ENCODE measurements around the gene MISP3.
A peak's percentile ranks its signal among the peaks of the same experiment; 100 is the strongest.

MISP3 gene

DNA sequence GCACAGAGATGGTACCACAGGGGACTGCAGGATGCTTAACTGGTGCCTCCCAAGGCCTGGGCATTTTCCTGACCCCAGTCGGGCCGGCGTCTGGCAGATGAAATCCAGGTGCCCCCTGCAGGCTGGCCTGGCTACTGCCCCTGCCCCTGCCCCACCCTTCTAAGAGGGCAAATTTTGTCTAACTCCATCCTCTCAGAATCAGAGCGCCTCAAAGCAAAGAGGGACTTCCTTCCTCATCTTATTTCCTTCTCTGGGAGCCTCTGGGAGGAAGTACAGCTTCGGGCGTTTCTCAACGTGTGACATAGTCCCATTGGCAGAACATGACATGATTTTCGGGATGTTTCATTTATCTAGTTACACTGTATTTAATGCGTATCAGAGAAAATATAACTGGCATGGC is 42.3 kb downstream of the MISP3 start:
- peaks cover 38% of the 10 kb centered on the region for H3K4me1 ChIP-seq (ENCODE audit: control insufficient read depth, insufficient read depth, low read length)
- no peak overlapping the region for H3K4me3 ChIP-seq (ENCODE audit: insufficient read depth, low read depth, low read length)
- H3K9me3 ChIP-seq (ENCODE audit: control insufficient read depth, low read length) = no peaks in the 10 kb centered on the region
- 56 to 68% methylated on average over 7 to 9 of the region's 9 CpGs for WGBS, 2 experiments
- no peaks in the 10 kb centered on the region for H3K27me3 ChIP-seq (ENCODE audit: control insufficient read depth, insufficient read depth, low read length, poor library complexity, severe bottlenecking)
- no peak overlapping the region for H3K27ac ChIP-seq (ENCODE audit: insufficient read depth, low read depth, low read length, poor library complexity, severe bottlenecking)
- no peaks in the 10 kb centered on the region for H3K36me3 ChIP-seq (ENCODE audit: control insufficient read depth, insufficient read depth, low read length)

DNA sequence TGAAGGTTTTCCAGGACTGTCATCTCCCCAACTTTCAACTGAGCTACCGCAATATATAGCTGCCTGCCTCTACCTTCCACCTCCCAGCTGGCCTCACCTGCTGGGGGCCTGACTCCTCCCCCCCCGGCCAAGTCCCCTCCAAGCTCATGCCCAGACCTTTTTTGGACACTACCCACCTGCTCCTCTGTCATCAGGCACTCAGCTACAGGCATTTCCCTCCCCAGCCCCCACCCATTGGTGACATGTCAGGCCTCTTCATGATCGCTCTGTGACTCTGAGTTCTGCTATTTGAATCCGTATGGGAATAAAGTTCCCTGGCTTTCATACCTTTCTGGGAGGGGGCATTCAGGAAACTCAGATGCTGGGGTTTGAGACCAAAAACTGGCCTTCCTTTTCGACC is 43.2 kb downstream of the MISP3 start:
- Histone ChIP-seq H3K27ac (ENCODE audit: insufficient read depth, low read depth, low read length, poor library complexity, severe bottlenecking) (no peak overlapping the region), H3K36me3 (ENCODE audit: control insufficient read depth, insufficient read depth, low read length) (peaks cover 3% of the 10 kb centered on the region), H3K4me1 (ENCODE audit: control insufficient read depth, insufficient read depth, low read length) (peaks cover 38% of the 10 kb centered on the region), H3K4me3 (ENCODE audit: insufficient read depth, low read depth, low read length) (no peak overlapping the region), H3K9me3 (ENCODE audit: control insufficient read depth, low read length) (no peaks in the 10 kb centered on the region), H3K27me3 (ENCODE audit: control insufficient read depth, insufficient read depth, low read length, poor library complexity, severe bottlenecking) (no peaks in the 10 kb centered on the region)
- 88 to 91% methylated on average over 5 of the region's 5 CpGs for WGBS, 2 experiments

DNA sequence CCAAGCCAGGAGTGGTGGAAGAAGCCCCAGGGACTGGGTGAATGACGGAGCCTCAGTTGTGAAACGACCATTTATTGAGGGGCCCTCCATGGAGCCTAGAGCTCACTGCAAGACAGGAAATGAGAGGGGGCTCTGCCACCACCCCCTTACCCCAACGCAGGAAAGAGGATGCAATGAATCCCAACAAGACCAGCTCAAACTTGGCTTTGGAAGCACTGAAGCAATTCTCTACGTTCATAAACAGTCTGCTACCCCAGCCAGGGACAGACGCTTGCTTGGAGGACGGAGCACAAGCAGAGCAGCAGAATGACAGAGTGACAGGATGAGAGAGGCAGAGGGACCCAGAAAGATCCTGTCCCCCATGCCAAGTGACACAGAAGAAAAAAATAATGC is 43.9 kb downstream of the MISP3 start:
- Histone ChIP-seq H3K27ac (ENCODE audit: insufficient read depth, low read depth, low read length, poor library complexity, severe bottlenecking) (no peak overlapping the region), H3K4me3 (ENCODE audit: insufficient read depth, low read depth, low read length) (peak overlapping the region; percentile 81), H3K9me3 (ENCODE audit: control insufficient read depth, low read length) (no peaks in the 10 kb centered on the region), H3K36me3 (ENCODE audit: control insufficient read depth, insufficient read depth, low read length) (peaks cover 6% of the 10 kb centered on the region), H3K27me3 (ENCODE audit: control insufficient read depth, insufficient read depth, low read length, poor library complexity, severe bottlenecking) (no peaks in the 10 kb centered on the region), H3K4me1 (ENCODE audit: control insufficient read depth, insufficient read depth, low read length) (peaks cover 38% of the 10 kb centered on the region)
- WGBS, 2 experiments = 44 to 49% methylated on average over 6 of the region's 6 CpGs

DNA sequence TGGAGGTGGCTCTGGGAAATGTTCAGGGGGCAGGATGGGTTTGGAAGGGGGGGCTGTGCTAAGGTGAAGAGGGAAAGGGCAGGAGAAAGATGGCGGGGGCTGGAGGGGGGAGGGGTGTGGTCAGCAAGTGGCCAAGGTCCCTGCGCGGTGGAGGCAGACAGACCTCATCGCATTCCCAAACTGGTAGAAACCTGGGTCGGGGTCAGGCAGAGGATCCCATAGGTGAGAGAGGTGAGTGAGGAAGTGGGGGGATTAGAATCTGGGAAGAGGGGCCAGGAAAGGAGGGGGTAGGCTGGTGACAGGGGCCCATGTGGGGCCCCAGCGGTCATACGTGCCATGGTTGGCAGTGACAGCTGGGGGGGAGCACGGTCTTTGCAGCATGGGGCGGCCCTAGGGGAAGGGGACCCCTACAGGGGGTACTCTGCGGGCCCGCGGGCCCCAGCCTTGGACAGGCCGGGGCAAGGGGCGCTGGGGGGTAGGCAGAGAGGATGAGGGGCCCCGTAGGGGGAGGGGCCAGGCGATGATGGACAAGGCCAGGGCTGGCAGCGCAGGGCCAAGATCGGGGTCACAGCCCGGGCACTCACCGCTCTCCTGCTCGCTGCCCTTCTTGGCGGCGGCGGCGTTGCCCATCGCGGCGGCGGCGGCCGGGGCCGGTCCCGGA is 44.5 kb downstream of the MISP3 start:
- H3K36me3 ChIP-seq (ENCODE audit: control insufficient read depth, insufficient read depth, low read length) = peaks cover 8% of the 10 kb centered on the region
- H3K4me1 ChIP-seq (ENCODE audit: control insufficient read depth, insufficient read depth, low read length) = peaks cover 38% of the 10 kb centered on the region
- no peak overlapping the region for H3K27ac ChIP-seq (ENCODE audit: insufficient read depth, low read depth, low read length, poor library complexity, severe bottlenecking)
- peak overlapping the region; percentile 81 for H3K4me3 ChIP-seq (ENCODE audit: insufficient read depth, low read depth, low read length)
- H3K9me3 ChIP-seq (ENCODE audit: control insufficient read depth, low read length) = no peaks in the 10 kb centered on the region
- H3K27me3 ChIP-seq (ENCODE audit: control insufficient read depth, insufficient read depth, low read length, poor library complexity, severe bottlenecking) = no peaks in the 10 kb centered on the region
- 2% methylated on average over 33 of the region's 33 CpGs for WGBS, 2 experiments

DNA sequence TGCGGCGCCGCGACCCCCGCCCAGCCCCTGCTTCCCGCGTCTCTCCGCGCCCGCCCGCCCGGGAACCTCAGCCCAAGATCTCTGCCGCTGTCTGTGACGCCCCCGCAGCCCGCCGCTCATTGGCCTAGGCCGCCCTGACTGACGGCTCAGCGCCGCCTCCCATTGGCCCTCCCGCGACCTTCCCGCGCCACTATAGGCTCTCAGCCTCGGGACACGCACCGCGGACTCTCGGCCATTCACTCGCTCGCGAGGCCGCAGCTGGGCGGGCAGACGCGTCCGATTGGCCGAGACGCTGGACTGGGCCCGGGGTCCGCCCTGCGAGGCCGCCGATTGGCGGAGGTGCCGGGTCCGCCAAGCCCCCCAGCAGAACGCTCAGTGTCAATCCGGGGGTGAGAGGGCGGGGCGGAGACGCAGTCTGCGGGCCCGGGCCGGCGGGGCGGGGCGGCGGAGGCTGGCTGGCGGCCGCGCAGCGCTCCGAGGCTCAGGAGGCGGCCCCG is 45.1 kb downstream of the MISP3 start, which contains the start of gene PRKACA:
Gene PRKACA (minus strand): TSS at position 95 of the 497 bp plus-strand sequence. CDS start 215 bp downstream, outside the sequence.
- no peaks in the 10 kb centered on the region for H3K27me3 ChIP-seq (ENCODE audit: control insufficient read depth, insufficient read depth, low read length, poor library complexity, severe bottlenecking)
- H3K9me3 ChIP-seq (ENCODE audit: control insufficient read depth, low read length) = no peaks in the 10 kb centered on the region
- peaks cover 10% of the 10 kb centered on the region for H3K36me3 ChIP-seq (ENCODE audit: control insufficient read depth, insufficient read depth, low read length)
- H3K27ac ChIP-seq (ENCODE audit: insufficient read depth, low read depth, low read length, poor library complexity, severe bottlenecking) = peak within 1 kb of the TSS; percentile 96
- peaks cover 36% of the 10 kb centered on the region for H3K4me1 ChIP-seq (ENCODE audit: control insufficient read depth, insufficient read depth, low read length)
- WGBS, 2 experiments = 0% methylated on average over 67 of the region's 67 CpGs
- H3K4me3 ChIP-seq (ENCODE audit: insufficient read depth, low read depth, low read length) = peak within 1 kb of the TSS; percentile 81

DNA sequence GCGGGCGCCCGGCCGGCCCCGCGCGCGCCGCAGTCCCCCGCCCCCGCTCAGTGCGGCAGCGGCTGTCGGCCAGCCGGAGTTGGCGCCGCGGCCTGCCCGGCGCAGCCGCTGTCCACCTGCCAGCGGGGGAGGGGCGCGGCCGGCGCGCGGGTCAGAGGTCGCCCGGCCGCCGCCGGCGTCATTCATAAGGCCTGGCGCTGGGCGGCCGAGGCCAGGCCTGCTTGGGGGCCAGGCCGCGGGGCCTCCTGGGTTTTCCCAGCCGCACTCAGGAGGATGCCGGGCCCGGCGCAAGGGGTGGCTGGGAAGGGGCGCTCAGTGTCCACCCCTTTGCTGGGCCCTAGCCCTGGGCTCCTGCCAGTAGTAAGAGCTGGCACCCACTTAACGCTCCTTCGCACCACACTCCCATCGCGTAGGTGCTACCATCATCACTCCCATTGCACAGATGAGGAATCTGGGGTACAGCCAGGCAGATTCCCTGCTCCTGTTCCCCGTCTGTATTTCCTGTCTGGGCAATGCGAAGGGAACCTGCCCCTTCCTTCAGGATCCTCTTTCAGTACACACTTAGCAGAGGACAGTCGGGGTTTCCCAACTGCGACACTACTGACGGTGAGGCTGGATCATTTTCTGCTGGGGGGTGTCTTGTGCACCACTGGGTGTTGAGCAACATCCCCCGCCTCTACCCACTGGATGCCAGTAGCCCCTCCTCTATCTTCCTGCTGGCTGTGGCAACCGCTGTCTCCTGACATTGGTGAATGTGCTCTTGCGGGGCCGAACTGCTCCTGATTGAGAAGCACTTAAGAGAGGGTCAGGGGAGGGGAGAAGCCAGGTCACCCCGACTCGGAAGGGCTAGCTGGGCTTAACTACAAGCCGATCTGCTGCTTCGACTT is 45.8 kb downstream of the MISP3 start:
- WGBS, 2 experiments = 18% methylated on average over 61 of the region's 61 CpGs
- H3K27ac ChIP-seq (ENCODE audit: insufficient read depth, low read depth, low read length, poor library complexity, severe bottlenecking) = peak overlapping the region; percentile 96
- no peaks in the 10 kb centered on the region for H3K9me3 ChIP-seq (ENCODE audit: control insufficient read depth, low read length)
- H3K36me3 ChIP-seq (ENCODE audit: control insufficient read depth, insufficient read depth, low read length) = peaks cover 11% of the 10 kb centered on the region
- peak overlapping the region; percentile 49 for H3K4me3 ChIP-seq (ENCODE audit: insufficient read depth, low read depth, low read length)
- H3K4me1 ChIP-seq (ENCODE audit: control insufficient read depth, insufficient read depth, low read length) = peaks cover 29% of the 10 kb centered on the region
- H3K27me3 ChIP-seq (ENCODE audit: control insufficient read depth, insufficient read depth, low read length, poor library complexity, severe bottlenecking) = no peaks in the 10 kb centered on the region

DNA sequence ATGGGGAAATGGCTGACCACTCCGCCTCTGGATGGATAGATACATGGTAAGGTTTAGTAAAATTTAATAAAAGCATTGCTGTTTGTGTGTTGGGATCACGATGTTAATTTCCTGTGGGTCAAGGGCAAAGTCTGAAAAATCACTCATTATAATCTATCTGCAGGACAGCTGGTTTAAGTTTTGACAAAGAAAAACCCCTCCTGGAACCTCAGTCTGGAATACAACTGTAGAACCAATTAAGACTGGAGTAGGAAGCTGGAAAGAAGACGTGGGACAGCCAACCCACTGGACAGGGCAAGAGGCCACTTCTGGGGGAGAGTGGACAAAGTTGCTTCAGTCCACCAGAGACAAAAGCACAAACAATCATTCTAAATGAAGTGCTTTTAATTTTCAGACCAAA is 46.6 kb downstream of the MISP3 start:
- Histone ChIP-seq H3K36me3 (ENCODE audit: control insufficient read depth, insufficient read depth, low read length) (peaks cover 12% of the 10 kb centered on the region), H3K4me1 (ENCODE audit: control insufficient read depth, insufficient read depth, low read length) (peaks cover 24% of the 10 kb centered on the region), H3K4me3 (ENCODE audit: insufficient read depth, low read depth, low read length) (peak overlapping the region; percentile 49), H3K27me3 (ENCODE audit: control insufficient read depth, insufficient read depth, low read length, poor library complexity, severe bottlenecking) (no peaks in the 10 kb centered on the region), H3K9me3 (ENCODE audit: control insufficient read depth, low read length) (no peaks in the 10 kb centered on the region), H3K27ac (ENCODE audit: insufficient read depth, low read depth, low read length, poor library complexity, severe bottlenecking) (peak overlapping the region; percentile 96)
- WGBS, 2 experiments = 95 to 97% methylated on average over 3 of the region's 3 CpGs

DNA sequence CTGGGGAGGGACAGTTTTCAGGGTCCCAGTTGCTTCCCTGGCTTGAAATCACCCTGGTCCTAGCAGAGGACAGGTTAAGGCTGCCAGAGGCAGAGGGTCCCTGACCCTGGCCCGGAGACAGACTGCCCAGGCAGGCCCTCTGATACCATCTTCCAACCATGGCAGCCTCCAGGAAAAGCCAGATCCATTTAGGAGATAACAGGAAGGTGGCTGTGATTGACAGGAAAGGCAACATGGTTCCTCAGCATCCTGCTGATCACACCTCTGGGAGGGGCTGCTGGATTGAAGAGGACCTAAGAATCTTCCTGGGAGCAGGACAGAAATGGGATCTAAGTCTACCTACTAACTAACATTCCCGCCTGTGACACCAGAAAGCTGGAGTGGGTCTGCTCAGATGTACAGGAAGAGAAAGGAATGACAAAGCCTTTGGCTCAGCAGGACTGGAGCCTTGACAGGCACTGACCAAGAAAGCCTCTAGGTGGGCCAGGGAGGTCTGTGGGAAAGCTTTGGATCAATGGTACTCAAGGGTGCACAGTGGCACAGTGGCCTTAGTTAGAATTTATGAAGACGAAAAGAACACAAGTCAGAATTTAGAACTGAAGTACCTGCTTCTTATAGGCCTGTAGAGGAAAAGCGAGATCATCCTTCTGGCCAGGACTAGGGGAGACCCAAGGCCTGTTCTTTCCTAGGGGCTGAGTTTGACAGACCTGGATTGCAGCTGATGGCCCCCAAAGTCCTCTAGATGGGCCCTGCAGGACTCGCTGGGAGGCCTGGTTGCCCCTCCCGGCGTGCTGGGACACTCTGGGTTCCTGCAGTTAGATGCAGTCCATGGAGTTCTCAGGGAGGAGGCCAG is 47.3 kb downstream of the MISP3 start:
- 94 to 96% methylated on average over 7 of the region's 7 CpGs for WGBS, 2 experiments
- H3K4me1 ChIP-seq (ENCODE audit: control insufficient read depth, insufficient read depth, low read length) = peaks cover 24% of the 10 kb centered on the region
- H3K9me3 ChIP-seq (ENCODE audit: control insufficient read depth, low read length) = no peaks in the 10 kb centered on the region
- no peak overlapping the region for H3K4me3 ChIP-seq (ENCODE audit: insufficient read depth, low read depth, low read length)
- H3K27ac ChIP-seq (ENCODE audit: insufficient read depth, low read depth, low read length, poor library complexity, severe bottlenecking) = no peak overlapping the region
- peaks cover 15% of the 10 kb centered on the region for H3K36me3 ChIP-seq (ENCODE audit: control insufficient read depth, insufficient read depth, low read length)
- no peaks in the 10 kb centered on the region for H3K27me3 ChIP-seq (ENCODE audit: control insufficient read depth, insufficient read depth, low read length, poor library complexity, severe bottlenecking)

DNA sequence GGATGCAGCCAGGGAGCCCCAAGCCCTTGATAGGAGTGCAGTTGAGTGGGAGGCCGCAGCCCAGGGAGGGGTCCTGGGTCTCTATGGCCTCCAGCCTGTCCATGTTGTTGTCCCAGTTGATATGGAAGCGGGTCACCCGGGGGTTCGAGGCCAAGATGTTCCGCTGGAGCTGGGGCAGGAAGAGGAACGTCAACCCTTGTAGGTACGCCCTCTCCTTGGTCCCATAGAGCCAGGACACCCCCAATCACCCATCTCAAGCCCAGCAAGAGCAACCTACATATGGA is 47.9 kb downstream of the MISP3 start:
- peaks cover 24% of the 10 kb centered on the region for H3K4me1 ChIP-seq (ENCODE audit: control insufficient read depth, insufficient read depth, low read length)
- no peak overlapping the region for H3K27ac ChIP-seq (ENCODE audit: insufficient read depth, low read depth, low read length, poor library complexity, severe bottlenecking)
- no peak overlapping the region for H3K4me3 ChIP-seq (ENCODE audit: insufficient read depth, low read depth, low read length)
- WGBS, 2 experiments = 93 to 95% methylated on average over 7 of the region's 7 CpGs
- no peaks in the 10 kb centered on the region for H3K9me3 ChIP-seq (ENCODE audit: control insufficient read depth, low read length)
- peaks cover 18% of the 10 kb centered on the region for H3K36me3 ChIP-seq (ENCODE audit: control insufficient read depth, insufficient read depth, low read length)
- no peaks in the 10 kb centered on the region for H3K27me3 ChIP-seq (ENCODE audit: control insufficient read depth, insufficient read depth, low read length, poor library complexity, severe bottlenecking)

DNA sequence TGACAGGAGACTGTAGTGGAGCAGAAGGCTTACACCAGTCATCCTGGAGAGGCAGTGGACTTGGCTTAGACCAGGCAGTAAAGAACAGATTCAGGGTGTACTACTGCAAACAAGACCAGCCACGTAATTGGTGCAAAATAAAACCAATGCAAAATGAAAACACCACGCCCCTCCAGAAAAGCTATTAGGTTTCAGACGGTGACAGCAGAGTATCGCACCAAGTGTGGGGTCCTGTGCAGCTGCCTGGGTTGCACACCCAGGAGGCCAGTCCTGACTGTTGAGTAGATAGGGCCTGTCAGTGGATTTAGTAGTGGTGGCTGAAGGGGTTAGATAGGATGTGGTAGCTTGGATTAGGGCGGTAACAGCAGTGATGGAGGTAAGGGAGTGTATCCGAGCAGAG is 50.3 kb downstream of the MISP3 start:
- Histone ChIP-seq H3K27me3 (ENCODE audit: control insufficient read depth, insufficient read depth, low read length, poor library complexity, severe bottlenecking) (no peaks in the 10 kb centered on the region), H3K27ac (ENCODE audit: insufficient read depth, low read depth, low read length, poor library complexity, severe bottlenecking) (no peak overlapping the region), H3K4me1 (ENCODE audit: control insufficient read depth, insufficient read depth, low read length) (peaks cover 16% of the 10 kb centered on the region), H3K36me3 (ENCODE audit: control insufficient read depth, insufficient read depth, low read length) (peaks cover 24% of the 10 kb centered on the region), H3K9me3 (ENCODE audit: control insufficient read depth, low read length) (no peaks in the 10 kb centered on the region), H3K4me3 (ENCODE audit: insufficient read depth, low read depth, low read length) (no peak overlapping the region)
- 88 to 97% methylated on average over 6 of the region's 6 CpGs for WGBS, 2 experiments

Data from ectodermal cell (in vitro differentiated cells).